ENCODE results near the gene FBN3.
"Not testable (repeated sequence)": the region's sequence is repeated elsewhere in the genome, so short reads cannot be mapped to it uniquely, and the experiment has no call there.

The FBN3 gene

GRCh38 chr19:8117991-8118390 is 31.4 kb downstream of the FBN3 start:
- no peak for DNase-seq (ENCODE audit: low spot score)

- DNase-seq (ENCODE audit: low spot score): no peak
These were observed 32.7 kb downstream of the FBN3 start for GRCh38 chr19:8116437-8117293.

GRCh38 chr19:8115805-8116396 is 33.5 kb downstream of the FBN3 start:
- no peak for DNase-seq (ENCODE audit: low spot score)

GRCh38 chr19:8113017-8113416 is 36.4 kb downstream of the FBN3 start:
- no peak for DNase-seq (ENCODE audit: low spot score)

- DNase-seq (ENCODE audit: low spot score): no peak
These were observed 38.0 kb downstream of the FBN3 start for GRCh38 chr19:8111376-8111775.

- no peak for DNase-seq (ENCODE audit: low spot score)
These were observed 38.5 kb downstream of the FBN3 start for GRCh38 chr19:8110931-8111330.

- DNase-seq (ENCODE audit: low spot score): no peak
These were observed 39.3 kb downstream of the FBN3 start for GRCh38 chr19:8109890-8110662.

GRCh38 chr19:8109455-8109854 is 39.9 kb downstream of the FBN3 start:
- DNase-seq (ENCODE audit: low spot score): no peak

- DNase-seq (ENCODE audit: low spot score): no peak
These were observed 40.6 kb downstream of the FBN3 start for GRCh38 chr19:8108560-8109445.

GRCh38 chr19:8107301-8107903 is 42.0 kb downstream of the FBN3 start:
- no peak for DNase-seq (ENCODE audit: low spot score)

- DNase-seq (ENCODE audit: low spot score): no peak
These were observed 43.9 kb downstream of the FBN3 start for GRCh38 chr19:8105471-8105870.

GRCh38 chr19:8101910-8102309 is 47.5 kb downstream of the FBN3 start:
- DNase-seq (ENCODE audit: low spot score): not testable (repeated sequence)

- DNase-seq (ENCODE audit: low spot score): no peak
These were observed 48.1 kb downstream of the FBN3 start for GRCh38 chr19:8101311-8101710.

- DNase-seq (ENCODE audit: low spot score): no peak
These were observed 51.5 kb downstream of the FBN3 start for GRCh38 chr19:8097681-8098567.

GRCh38 chr19:8097198-8097597 is 52.2 kb downstream of the FBN3 start:
- DNase-seq (ENCODE audit: low spot score): no peak

- DNase-seq (ENCODE audit: low spot score): no peak
These were observed 53.3 kb downstream of the FBN3 start for GRCh38 chr19:8096071-8096470.

- no peak for DNase-seq (ENCODE audit: low spot score)
These were observed 54.0 kb downstream of the FBN3 start for GRCh38 chr19:8095354-8095886.

- DNase-seq (ENCODE audit: low spot score): no peak
These were observed 55.1 kb downstream of the FBN3 start for GRCh38 chr19:8094336-8094735.

- no peak for DNase-seq (ENCODE audit: low spot score)
These were observed 55.7 kb downstream of the FBN3 start for GRCh38 chr19:8093740-8094139.

- DNase-seq (ENCODE audit: low spot score): no peak
These were observed 58.4 kb downstream of the FBN3 start for GRCh38 chr19:8090950-8091349.
